GM06990 (cell line): ENCODE measurements around the gene PGAM1.
A peak's percentile ranks its signal among the peaks of the same experiment; 100 is the strongest.

Experiments
- DNase-seq: peaks from one replicate; pipeline ENCODE4 v3.0.0-alpha.2; 2011; ENCODE audit not compliant: insufficient read length; ENCODE audit errors: extremely low read depth
- H3K27me3 ChIP-seq: replicated peaks from 2 replicates; pipeline ENCODE4 v1.6.0; 2011; ENCODE audit warnings: low read length; ENCODE audit not compliant: control insufficient read depth, insufficient read depth
- H3K36me3 ChIP-seq: 2 replicates; pipeline ENCODE4 v1.5.1; 2011; ENCODE audit warnings: low read length; ENCODE audit not compliant: control insufficient read depth, insufficient read depth
- H3K4me3 ChIP-seq: replicated peaks from 2 replicates; pipeline ENCODE4 v1.5.1; 2011; ENCODE audit warnings: low read depth, mild to moderate bottlenecking, control low read depth, low read length
- CTCF ChIP-seq: IDR thresholded peaks from 2 replicates; pipeline ENCODE4 v1.5.1; 2011; ENCODE audit warnings: low read length, control low read depth, mild to moderate bottlenecking, inconsistent platforms; ENCODE audit not compliant: insufficient read depth, poor library complexity, severe bottlenecking

The PGAM1 gene

DNA sequence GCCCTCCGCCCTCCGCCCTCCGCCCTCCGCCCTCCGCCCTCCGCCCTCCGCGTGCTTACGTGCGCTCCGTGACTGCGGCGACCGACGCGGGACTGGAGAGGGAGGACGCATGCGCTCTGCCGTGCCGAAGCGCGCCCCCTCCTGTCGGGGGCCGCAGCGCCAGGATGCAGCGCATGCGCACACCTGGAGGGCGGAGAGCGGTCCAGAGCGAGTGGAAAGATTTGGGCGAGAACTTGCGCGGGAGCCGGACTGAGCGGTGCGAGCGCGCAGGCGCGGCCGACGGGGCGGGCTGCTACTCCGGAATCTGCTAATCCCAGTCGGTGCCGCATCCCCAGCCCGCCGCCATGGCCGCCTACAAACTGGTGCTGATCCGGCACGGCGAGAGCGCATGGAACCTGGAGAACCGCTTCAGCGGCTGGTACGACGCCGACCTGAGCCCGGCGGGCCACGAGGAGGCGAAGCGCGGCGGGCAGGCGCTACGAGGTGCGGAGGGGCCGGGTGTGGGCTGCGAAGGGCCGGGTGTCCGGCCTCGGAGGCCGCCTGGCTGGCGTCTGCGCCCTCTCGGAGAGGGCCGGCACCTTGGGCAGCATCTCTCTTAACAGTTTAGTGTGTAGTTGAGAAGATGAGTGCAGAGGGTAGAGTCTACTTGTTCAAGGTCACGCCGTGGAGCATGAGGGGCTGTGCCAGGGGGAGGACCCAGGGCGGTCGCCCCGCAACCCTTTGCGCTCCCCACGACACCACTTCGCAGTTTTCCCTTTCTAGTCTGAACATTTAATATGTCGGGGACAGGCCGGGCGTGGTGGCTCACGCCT, at the start of gene PGAM1:
TSS of gene PGAM1 (plus strand) at position 228 of the 812 bp plus-strand sequence. CDS start at position 345, 117 bp downstream.
- TF ChIP-seq CTCF, result peak; percentile 89
- Histone ChIP-seq H3K4me3 (peak within 1 kb of the TSS; percentile 97), H3K36me3 (peaks cover 2% of the 10 kb centered on the region)

DNA sequence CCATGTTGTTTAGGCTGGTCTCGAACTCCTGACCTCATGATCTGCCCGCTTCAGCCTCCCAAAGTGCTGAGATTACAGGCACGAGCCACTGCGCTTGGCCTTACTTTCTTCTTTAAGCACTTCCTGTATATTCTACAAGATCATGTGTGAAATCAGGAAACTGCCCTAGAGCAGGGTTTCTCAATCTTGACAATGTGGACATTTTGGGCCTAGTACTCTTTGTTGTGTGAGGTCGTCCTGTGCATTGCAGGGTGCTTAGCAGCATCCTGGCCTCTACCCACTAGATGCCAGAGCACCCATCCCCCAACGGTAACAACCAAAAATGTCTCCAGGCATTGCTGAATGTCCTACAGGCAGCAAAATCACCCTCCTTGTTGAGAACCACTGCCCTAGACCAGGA, 49.6 kb upstream of the PGAM1 start:
- no peak for DNase-seq
- Histone ChIP-seq H3K4me3 (no peak overlapping the region), H3K36me3 (peaks cover 39% of the 10 kb centered on the region), H3K27me3 (no peaks in the 10 kb centered on the region)
- TF ChIP-seq CTCF, result no peak

More for the DNA sequence above, at the start of gene PGAM1:
- no peaks in the 10 kb centered on the region for H3K27me3 ChIP-seq
- peak; percentile 100 for DNase-seq

DNA sequence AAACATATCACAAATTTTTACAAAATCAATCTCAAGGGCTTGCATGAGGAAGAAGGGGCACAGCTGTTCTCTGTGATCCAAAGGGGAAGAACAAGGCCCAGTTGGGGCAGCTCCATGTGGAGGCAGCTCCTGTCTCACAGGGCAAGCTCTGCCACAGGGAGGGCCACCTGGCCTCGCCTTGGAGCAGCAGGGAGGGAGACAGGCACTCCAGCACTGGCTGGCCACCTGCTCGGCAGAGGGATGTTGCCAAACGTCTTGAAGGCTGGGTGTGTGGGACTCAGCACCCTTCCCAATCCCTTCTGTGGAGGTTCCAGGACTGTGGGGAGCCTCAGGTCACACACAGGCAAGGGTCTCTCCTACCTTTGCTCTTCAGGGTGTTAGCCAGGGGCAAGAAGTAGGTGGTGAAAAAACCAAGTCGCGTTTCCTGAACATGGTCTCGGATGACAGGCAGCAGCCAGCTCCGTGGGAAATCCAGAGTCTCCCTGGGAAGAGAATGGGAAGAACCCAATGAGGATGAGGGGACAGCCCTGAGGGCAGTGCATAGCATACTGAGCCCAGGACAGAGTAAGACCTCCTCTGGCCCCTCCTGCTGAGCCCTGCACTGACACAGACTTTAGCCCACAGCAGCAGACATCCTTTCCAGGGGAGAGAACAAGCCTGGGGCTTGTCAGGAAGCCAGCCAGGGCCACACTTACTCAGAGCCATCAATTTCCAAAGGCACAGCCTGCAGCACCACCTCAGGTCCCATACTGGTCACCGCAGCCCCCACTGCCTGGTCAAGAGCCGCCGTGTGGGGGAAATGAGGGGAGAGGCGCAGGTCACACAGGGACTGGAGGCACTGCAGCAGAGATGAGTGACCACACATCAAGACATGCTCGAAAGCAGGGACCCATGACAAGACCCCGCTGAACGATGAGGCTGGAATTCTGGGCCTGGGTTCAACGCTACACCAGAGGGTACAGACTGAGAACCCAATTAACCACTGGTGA, 46.8 kb upstream of the PGAM1 start:
- TF ChIP-seq CTCF, result no peak
- H3K36me3 ChIP-seq, result peaks cover 31% of the 10 kb centered on the region
- no peaks in the 10 kb centered on the region for H3K27me3 ChIP-seq
- no peak overlapping the region for H3K4me3 ChIP-seq
- no peak for DNase-seq

GRCh38 chr10:97380516-97380915, 45.5 kb upstream of the PGAM1 start:
- no peak for DNase-seq
- no peak for TF ChIP-seq CTCF
- Histone ChIP-seq H3K4me3 (no peak overlapping the region), H3K36me3 (peaks cover 36% of the 10 kb centered on the region), H3K27me3 (no peaks in the 10 kb centered on the region)

GRCh38 chr10:97381626-97382025, 44.4 kb upstream of the PGAM1 start:
- H3K27me3 ChIP-seq, result no peaks in the 10 kb centered on the region
- TF ChIP-seq CTCF, result no peak
- H3K36me3 ChIP-seq, result peaks cover 39% of the 10 kb centered on the region
- no peak for DNase-seq
- no peak overlapping the region for H3K4me3 ChIP-seq
